ENCODE results near the gene HMGA1.

DNA sequence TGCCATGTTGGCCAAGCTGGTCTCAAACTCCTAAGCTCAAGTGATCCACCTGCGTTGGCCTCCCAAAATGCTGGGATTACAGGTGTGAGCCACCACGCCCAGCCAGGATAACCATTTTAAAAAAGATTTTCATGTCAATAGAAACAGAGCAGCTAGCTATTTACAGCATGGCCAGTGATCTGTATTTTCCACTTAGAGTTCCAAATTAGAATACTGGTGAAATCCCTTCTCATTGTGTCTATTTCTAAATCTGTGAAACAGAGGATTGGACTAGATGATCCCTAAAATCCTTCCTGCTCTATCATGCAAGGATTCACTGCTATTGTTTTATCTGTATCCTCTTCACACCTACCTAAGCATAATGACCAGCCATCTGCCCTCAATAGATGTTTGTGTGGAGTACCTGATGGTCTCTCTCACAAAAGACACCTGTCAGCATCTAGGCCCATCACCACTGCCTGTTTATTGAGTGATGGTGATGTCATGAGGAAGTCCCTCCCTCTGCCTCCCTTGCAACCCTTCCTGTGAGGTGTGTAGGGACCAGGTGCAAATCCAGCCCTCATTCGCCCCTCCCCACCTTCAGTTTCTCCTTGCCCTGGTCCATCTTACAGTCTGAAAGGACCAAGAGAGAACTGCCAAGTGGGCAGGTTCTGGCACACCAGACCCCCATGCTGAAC, 38.6 kb downstream of the HMGA1 start:
- TF ChIP-seq, protein P1, sequence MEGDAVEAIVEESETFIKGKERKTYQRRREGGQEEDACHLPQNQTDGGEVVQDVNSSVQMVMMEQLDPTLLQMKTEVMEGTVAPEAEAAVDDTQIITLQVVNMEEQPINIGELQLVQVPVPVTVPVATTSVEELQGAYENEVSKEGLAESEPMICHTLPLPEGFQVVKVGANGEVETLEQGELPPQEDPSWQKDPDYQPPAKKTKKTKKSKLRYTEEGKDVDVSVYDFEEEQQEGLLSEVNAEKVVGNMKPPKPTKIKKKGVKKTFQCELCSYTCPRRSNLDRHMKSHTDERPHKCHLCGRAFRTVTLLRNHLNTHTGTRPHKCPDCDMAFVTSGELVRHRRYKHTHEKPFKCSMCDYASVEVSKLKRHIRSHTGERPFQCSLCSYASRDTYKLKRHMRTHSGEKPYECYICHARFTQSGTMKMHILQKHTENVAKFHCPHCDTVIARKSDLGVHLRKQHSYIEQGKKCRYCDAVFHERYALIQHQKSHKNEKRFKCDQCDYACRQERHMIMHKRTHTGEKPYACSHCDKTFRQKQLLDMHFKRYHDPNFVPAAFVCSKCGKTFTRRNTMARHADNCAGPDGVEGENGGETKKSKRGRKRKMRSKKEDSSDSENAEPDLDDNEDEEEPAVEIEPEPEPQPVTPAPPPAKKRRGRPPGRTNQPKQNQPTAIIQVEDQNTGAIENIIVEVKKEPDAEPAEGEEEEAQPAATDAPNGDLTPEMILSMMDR (IDR thresholded peaks at IDR 0.05): no peak
- no peak for TF ChIP-seq POLR2A (IDR thresholded peaks at IDR 0.05)
- no peak for TF ChIP-seq EP300 (IDR thresholded peaks at IDR 0.05)

Measured in sigmoid colon (tissue), 4 donors.